HG02763 (cell line): Measurements from ENCODE around the gene OTOGL.

Experiments used
- ATAC-seq: cut with Tn5 transposase; IDR thresholded peaks from one replicate; pipeline ENCODE4 v1.9.1; 2021; ENCODE audit warnings: mild to moderate bottlenecking, moderate library complexity; ENCODE audit not compliant: unreplicated experiment

Gene OTOGL

DNA sequence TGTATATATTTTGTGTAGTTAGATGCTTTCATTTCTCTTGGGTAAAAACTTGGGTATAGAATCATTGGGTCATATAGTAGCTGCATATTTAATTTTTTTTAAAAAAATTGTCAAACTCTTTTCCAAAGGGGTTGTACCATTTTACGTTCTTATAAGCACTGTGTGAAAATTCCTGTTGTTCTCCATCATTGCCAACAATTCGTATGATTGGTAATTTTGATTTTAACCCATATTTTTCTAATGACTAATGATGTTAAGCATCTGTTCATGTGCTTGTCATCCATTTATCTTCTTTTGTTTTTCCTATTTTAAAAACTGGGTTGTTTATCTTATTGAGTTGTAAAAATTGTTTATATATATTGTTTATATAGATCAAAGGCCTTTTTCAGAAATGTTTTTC lies 77.4 kb downstream of the OTOGL start:
- no peak for ATAC-seq

GRCh38 chr12:80178846-80179245 lies 79.5 kb downstream of the OTOGL start:
- ATAC-seq, result peak; percentile 84

GRCh38 chr12:80183939-80184338 lies 84.6 kb downstream of the OTOGL start:
- ATAC-seq, result no peak

GRCh38 chr12:80184926-80185325 lies 85.6 kb downstream of the OTOGL start:
- ATAC-seq, result no peak

DNA sequence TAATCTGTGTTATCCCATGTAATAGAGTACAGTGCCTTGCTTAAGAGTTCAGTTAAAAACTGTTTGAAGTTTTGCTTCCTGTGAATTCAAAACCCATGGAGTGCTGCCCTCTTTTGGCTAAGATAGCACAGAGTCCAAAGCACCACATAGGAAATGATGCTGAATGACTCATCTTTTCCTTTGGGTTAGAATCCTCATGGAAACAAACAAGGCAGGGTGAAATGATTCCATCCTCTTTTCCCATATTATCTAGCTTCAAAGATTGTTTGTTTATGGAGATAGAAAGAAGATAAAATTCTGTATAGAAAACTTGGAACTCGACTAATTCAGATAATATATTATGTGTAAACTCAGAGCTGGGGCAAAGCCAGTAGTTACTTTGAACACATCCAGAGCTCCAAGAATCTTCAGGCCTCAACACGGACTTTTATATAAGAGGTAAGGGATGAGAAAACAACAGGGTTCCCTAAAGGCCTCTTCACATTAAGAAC lies 87.4 kb downstream of the OTOGL start:
- ATAC-seq, result peak; percentile 61

DNA sequence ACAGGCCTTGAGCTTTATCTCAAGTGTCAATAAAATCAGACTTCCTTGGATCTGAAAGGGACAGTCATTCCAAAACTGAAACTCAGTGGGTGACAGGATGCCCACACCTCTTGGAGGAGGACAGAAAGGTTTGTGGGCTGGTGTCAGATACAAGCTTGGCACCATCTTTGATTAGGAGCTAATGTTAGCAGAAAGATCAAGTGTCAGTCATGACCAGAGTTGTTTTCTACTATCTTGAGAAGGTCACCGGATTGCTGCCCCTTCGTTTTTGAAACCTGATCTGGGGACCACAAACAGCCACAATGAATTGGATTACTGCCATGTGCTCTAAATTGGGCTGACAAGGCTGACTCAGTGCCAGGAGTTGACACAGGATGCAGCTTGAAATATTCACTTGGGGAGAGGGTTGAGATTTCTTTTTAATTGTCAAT lies 88.3 kb downstream of the OTOGL start:
- peak; percentile 40 for ATAC-seq

DNA sequence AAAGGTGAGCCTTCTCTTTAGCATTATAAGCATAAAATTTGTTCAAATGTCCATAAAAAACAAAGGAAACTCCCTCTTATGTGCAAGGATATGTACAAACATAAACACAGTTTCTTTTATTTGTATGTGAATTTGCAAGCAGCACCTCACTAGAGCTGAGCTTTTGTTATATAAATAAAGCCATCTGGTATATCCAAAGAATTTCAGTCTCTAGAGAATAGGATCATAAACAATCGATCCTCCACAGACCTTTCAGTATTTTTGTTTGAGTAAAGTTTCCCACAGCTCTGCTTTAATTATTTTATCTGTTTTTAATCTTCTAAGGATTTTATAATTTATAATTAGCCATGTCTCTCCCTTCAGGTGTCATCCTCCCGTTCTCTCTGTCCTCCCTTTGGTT lies 89.2 kb downstream of the OTOGL start:
- ATAC-seq, result no peak

DNA sequence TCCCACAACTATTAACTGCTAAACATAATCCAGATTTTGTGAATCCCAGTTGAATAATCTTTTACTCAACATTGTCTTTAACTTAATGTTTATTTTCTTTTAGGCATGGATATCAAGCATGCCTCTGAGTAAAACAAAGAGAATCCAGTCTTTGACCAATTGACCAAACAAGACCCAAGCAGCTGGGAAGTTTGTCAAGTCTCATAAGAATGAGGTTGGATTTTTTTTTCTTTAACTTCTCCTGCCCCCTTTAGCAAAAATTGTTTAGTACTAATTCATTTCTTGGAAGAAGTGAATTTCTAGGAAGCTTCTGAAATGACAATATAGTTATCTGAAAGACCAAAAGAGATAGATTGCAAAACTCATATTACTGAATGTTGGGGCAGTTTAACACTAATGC lies 89.9 kb downstream of the OTOGL start:
- no peak for ATAC-seq

- no peak for ATAC-seq
Measured at GRCh38 chr12:80190001-80190400, 90.7 kb downstream of the OTOGL start.

- ATAC-seq, result no peak
Measured at GRCh38 chr12:80192087-80192486, 92.8 kb downstream of the OTOGL start.

DNA sequence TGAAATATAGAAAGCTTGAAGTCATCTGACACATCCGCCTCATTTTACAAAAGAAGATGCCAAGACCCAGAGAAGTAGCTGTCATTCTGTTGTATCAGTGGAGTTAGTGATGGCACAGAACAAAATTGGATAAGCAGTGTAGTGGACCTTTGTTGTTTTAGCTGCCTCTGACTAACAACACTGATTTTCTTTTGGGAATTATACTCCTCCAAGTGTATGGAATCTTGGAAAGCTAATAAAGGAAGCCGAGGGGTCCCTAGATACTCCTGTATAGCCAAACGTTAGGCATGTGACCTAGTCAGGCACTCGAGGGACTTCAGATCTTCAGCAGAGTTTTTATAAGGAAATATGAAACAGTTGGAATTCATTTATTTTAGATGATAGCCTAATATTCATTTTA lies 94.5 kb downstream of the OTOGL start:
- no peak for ATAC-seq

GRCh38 chr12:80195074-80195726 lies 95.9 kb downstream of the OTOGL start:
- ATAC-seq, result no peak

DNA sequence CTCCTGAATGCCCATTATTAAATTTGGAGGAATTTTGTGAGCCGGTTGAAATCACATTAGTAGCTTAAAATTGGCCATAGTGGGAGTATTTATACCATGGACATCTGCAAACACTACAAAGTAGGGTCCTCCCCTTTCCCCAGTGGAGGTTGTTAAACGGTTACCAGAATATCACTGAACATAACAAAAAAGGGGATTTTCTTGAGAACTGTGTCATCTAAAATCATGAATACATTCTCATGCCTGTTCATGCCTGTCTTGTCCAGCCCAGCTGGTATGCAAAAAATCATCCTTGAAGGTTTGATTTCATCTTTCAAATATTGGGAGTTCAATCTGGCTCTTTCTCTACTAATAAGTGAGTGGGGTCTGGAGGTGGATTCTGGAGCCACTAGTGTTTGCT lies 96.4 kb downstream of the OTOGL start:
- ATAC-seq, result no peak

- no peak for ATAC-seq
Measured at GRCh38 chr12:80196419-80196818, 97.1 kb downstream of the OTOGL start.

DNA sequence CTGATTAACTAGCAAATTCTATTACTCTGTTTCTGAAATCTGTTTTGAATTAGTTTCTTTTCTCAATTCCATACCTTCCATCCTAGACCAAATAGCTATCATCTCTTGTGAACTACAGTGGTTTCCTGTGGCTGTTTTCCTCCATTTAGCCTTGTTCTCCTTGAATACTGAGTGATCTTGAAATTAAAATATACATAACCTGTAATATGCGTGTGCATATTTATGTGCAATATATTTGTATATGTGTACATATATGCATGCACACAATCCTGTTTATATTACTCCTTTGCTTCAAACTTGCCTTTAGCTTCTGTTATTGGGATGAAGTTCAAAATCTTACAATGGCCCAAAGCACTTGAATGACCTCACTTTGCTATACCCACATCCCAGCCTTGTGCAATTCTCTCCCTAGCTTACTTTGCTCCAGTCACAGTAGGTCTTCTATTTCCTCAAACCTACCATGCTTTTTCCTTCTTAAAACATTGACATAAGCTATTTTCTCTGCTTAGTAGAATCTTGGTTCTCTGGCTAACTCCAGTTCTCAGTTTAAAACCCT lies 99.5 kb downstream of the OTOGL start:
- no peak for ATAC-seq

DNA sequence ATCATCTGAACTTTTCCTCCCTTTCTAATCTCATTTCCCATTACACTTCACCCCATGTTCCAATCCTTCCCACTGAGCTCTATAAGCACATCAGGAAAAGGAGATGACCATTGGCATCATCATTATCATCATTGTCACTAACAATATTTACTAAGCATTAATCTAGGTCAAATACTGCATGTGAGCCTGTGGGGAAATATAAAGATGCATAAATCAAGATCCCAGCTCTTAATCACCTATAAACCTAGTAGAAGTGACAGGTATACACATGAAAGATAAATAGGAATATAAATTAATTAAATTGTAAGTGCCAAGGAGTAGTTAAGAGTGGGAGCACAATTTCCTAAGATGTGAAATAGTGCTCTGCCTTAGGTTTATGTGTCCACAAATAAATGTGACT lies 100.6 kb downstream of the OTOGL start:
- ATAC-seq, result no peak

GRCh38 chr12:80200414-80200813 lies 101.1 kb downstream of the OTOGL start:
- ATAC-seq, result no peak

- ATAC-seq, result no peak
Measured at GRCh38 chr12:80201908-80202307, 102.6 kb downstream of the OTOGL start.

DNA sequence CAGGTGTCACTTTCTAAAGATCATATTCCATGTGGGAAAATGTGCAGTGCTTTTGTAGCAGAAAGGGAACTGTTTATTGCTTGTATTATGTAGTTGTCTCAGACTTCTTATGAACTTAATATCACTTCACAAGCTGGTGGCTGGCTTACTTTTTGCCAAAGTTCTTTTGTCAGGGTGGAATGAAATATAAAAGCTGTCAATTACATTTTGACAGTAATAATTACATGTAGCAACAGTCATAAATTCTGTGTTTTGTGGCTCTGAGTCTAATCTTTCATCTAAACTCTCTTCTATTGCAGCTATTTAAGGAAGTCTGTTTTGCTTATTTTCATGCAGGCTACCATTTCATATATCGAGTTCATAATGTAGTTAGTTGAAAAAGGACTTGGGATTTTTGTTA lies 106.6 kb downstream of the OTOGL start:
- ATAC-seq, result no peak

DNA sequence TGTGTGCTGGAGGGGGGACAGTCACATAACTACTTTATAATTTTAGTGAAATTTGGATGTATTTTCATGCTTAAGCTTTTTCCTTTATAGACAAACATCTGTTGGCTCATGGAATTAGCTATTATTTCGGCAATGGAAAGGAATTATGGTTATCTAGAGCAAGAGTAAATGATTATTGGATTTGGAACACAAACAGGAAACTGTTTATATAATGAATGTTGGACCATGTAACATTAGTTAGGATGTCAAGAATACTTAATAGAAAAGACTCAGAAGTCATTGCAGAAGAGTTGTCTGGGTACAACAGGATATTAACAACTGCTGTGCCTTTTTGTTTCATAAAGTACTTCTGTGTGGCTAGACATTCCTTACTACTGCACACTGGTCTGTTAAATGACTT lies 108.7 kb downstream of the OTOGL start:
- ATAC-seq, result no peak

DNA sequence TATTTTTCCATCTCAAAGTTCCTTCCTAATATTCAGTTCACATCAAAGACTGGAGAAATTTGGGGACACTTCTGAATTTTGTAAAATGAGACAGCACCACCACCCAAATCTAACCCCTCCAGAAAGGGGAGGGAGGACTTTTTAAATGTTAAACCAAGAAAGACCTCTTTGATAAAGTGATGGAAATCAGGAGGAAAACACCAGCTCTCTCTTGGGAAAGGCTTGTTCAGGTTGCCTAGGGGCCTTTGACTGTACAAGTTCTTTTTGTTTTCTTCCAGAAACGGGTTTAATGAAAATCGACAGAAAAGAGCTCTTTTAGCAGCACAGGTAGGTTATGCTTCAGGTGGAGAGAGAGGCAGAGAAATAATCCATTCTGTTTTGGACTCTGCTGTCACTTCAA lies 112.3 kb downstream of the OTOGL start:
- ATAC-seq, result no peak

- no peak for ATAC-seq
Measured at GRCh38 chr12:80212938-80213645, 113.8 kb downstream of the OTOGL start.
